ENCODE results near the gene ATP5F1E.
"Not testable (repeated sequence)": the region's sequence is repeated elsewhere in the genome, so short reads cannot be mapped to it uniquely, and the experiment has no call there.

Gene ATP5F1E

GRCh38 chr20:58990651-58991445, 41.3 kb downstream of the ATP5F1E start:
- DNase-seq (ENCODE audit: low read depth in 2 of 2) = no peak

- no peak for DNase-seq (ENCODE audit: low read depth in 2 of 2)
Observed at GRCh38 chr20:58989196-58989595, 42.9 kb downstream of the ATP5F1E start.

GRCh38 chr20:58988565-58988882, 43.6 kb downstream of the ATP5F1E start:
- DNase-seq (ENCODE audit: low read depth in 2 of 2) = no peak

DNA sequence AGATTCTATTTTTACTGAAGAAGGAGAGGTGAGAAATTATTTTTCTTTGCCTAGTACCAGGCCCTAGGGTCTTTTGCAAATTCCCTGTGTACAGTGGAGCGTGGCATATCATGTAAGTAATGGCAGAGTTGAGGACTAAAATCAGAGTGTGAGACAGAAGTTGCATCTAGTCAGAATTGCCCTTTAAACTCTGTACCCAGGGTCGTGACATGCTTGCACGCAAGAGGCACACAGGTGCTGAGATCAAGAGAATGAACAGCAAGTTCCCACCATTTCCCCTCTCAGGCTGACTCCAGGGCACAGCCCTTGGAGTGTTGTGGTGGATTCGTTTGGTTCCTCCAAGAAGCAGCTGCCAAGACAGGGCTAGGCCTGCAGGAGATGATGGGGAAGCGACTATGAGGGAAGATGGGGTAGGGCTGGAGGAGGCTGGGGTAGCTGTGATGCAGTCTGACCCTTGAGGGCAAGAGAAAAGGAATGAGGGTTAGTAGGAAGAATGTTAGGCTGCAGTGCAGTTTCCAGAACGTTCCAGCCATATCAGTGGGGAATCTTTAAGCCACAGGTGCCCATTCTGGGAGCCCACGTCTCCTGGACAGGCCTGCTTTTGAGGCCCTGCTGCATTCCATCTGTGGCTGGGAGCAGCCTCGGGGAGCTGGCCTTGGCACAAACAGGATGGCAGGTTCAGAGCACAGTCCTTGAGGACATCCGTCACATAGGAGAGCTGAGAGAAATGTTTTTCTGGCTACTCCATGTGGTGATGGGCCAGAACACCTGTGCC, 44.2 kb downstream of the ATP5F1E start:
- no peak for DNase-seq (ENCODE audit: low read depth in 2 of 2)

- DNase-seq (ENCODE audit: low read depth in 2 of 2) = no peak
Observed at GRCh38 chr20:58986968-58987517, 45.1 kb downstream of the ATP5F1E start.

- DNase-seq (ENCODE audit: low read depth in 2 of 2) = no peak
Observed at GRCh38 chr20:58986286-58986967, 45.7 kb downstream of the ATP5F1E start.

DNA sequence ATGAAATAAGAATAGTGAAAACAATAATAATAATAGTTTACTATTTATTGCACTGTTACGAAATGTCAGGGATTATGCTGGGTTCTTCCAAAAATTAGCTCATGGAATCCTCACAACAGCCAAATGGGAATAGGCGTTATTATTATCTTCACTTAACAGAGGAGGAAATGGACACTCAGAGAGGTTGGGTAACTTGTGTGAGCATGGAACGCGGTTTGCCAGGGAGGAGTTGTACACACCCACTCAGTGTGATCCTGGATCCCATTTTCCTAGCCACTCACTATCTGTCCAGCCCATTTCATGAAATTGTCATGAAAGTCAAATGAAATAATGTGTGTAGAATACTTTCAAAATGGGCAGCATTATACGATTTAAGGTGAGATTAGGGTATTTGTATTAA, 46.5 kb downstream of the ATP5F1E start:
- no peak for DNase-seq (ENCODE audit: low read depth in 2 of 2)

GRCh38 chr20:58984691-58985090, 47.4 kb downstream of the ATP5F1E start:
- DNase-seq (ENCODE audit: low read depth in 2 of 2) = no peak

- DNase-seq (ENCODE audit: low read depth in 2 of 2) = not testable (repeated sequence)
Observed at GRCh38 chr20:58983115-58983468, 49.0 kb downstream of the ATP5F1E start.

DNA sequence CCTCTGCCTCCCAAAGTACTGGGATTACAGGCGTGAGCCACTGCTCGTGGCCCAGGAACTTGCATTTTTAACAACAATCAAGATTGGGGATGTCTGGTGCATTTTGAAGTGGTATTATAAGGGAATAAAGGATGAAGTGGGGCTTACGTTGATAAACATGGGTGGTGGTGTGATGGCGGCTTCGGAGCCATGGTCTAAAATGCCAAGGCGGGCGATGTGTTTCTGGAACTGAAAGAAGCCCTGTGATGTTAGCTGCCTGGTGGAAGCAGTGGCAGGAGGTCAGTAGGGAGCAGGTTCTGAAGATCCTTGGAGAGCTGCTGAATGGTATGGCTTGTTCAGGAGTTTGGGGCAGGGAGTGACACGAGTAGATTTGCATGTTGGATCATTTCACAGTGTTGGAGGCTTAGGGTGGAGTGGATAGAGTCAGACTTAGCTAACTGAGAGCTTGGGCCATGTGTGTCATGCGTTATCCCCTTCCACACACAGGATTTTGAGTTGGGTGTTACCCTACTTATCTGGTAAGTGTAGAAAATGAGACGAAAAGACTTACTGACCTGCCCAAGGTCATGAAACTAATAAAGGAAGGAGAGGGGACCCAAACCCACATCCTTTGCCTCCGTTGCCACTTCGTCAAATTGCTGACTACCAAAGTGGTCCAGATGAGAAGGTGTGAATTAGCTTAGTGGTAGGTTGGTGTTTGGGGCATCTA, 49.6 kb downstream of the ATP5F1E start:
- DNase-seq (ENCODE audit: low read depth in 2 of 2) = no peak

GRCh38 chr20:58981628-58982364, 50.3 kb downstream of the ATP5F1E start:
- DNase-seq (ENCODE audit: low read depth in 2 of 2) = no peak

DNA sequence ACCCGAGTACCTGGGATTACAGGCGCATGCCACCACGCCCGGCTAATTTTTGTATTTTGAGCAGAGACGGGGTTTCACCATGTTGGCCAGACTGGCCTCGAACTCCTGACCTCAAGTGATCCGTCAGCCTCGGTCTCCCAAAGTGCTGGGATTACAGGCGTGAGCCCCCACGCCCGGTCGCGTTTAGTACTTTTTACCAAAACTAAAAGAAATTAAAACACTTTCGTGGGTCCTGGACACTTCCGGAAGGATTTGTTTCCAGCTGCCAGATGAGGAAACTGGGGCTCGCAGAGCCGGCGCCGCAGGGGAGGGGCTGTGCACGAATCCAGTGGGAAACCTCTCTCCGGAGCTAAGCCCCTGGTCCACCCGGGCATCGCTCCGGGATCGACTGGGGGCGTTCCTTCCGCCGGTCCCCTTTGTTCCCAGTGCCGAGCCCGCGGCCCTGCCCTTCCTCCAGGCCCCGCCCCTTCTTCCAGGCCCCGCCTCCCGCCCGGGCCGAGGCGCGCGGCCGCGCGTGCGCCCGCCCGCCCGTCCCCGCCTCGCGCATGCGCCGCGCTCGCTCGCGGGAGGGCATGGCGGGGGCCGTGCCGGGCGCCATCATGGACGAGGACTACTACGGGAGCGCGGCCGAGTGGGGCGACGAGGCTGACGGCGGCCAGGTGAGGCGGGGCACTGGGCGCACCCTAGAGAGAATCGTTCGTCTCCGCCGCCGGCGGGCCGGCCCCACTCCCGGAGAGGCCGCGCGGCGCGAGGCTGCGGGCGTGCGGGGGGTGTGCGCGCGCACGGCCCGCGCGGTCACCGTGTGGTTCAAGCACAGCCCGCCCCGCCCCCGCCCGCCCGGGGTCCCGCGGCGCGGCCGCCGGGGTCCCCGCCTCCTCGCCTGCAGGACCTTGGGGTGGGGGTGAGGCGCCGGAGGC, 51.2 kb downstream of the ATP5F1E start, which contains the start of gene NELFCD:
TSS of gene NELFCD (plus strand) at position 546 of the 917 bp plus-strand sequence. CDS start at position 600, 54 bp downstream.
- DNase-seq (ENCODE audit: low read depth in 2 of 2) = peak; percentile 54 to 55

GRCh38 chr20:58978351-58979190, 53.6 kb downstream of the ATP5F1E start:
- no peak for DNase-seq (ENCODE audit: low read depth in 2 of 2)

GRCh38 chr20:58976061-58976730, 55.9 kb downstream of the ATP5F1E start:
- no peak for DNase-seq (ENCODE audit: low read depth in 2 of 2)
